Hindlimb muscle (tissue), 1 donor: Measurements from ENCODE around the gene SNED1. TPM values are rescaled to one million over a fixed set of nuclear protein-coding genes. Genes with fewer than 3 reads are reported as not detected.

Experiments
- DNase-seq: peaks from one replicate; pipeline ENCODE4 v3.0.0-alpha.2; 2013
- polyA plus RNA-seq: library from polyadenylated mRNA; unstranded; fragments of 120-200 nt; gene quantifications from one replicate; pipeline ENCODE4 v1.2.1, GENCODE V29; 2013; ENCODE audit not compliant: insufficient read length

SNED1 gene
- polyA plus RNA-seq, 1 donor = 5.1 TPM

DNA sequence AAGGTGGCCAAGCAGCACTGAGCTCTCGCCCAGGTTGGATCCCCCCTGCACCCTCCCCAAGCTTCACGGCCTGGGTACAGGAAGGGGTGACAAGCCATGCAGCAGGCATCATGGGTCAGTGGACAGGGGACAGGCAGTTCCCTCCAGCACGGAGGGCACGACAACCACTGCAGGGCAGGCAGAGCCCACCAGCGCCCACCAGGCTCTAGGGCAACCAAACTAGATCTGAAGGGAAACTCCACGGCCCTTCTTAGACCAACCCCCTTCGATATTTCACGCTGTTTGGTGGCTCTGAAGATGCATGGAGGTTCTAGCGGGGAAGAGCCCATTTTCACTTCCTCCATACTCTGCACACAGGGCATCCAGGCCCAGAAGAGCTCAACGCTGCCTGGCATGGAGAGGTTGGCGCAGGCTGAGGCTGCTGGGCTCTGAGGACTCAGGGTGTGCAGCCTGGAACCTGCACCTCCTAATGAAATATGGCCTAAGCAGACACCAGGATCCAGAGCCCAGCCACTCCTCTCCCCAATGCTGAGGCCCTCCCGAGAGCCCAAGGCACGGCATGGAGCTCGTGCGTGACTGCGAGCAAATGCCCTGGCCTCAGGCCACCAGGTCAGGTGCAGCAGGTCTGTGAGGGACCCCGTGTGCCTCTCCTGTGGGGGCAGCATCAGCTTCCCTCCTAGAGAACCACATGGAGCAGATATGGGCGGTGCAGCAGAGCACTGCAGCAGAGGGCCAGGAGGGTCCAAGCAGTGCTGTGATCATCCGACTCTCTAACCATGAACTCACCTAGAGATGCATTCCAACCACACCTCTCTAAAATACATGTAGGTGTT lies 112.4 kb downstream of the SNED1 start:
- DNase-seq = no peak

DNA sequence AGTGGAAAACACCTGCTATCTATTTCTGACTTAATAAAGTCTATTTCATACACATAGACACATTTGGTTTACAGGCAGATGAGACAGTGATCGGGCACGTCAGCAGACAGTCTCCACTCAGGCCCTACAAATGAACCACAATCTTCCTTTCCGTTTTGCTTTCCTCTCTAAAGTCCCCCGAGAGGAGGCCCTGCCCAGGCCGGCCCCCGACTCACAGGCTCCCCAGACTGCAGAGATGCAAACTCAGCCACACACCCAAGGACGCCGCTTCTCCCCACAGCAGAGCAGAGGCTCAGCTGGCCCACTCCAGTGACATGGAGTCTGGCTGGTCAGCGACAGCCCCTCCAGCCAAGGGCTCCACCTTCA lies 113.0 kb downstream of the SNED1 start:
- no peak for DNase-seq

DNA sequence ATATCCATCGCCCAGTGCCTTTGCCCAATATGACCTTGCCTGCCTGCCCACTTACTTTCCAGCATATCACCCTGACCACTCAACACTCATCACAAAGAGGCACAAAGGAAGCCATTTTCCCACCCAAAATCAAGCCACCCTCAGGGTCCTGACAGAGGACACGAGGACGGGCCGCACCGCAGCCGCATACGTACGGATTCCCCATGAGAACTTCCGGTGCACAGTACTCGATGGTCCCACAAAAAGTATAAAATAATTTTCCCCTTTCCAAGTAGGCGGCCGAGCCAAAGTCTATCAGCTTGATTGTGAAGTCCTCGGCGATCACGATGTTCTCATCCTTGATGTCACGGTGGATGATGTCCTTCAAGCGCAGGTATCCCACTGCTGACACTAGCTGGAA lies 113.6 kb downstream of the SNED1 start:
- no peak for DNase-seq

DNA sequence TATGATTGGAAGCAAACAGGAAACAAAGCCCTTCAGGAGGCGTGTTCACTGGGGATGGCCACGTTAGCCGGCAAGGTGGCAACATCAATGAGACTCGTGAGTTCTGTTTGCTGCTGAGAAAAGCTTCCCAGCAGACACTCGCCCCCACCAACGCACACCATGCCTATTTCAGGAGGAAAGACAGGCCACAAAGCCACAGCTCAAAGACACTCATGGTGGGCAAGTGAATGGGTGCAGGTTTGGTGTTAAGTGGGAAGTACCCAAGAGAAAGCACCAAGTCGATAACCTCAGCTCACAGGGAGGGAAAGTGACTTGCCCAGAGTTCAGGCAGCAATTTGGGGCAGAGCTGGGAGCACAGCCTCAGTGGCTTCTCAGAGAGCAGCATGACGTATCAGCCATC lies 114.2 kb downstream of the SNED1 start:
- DNase-seq = no peak

DNA sequence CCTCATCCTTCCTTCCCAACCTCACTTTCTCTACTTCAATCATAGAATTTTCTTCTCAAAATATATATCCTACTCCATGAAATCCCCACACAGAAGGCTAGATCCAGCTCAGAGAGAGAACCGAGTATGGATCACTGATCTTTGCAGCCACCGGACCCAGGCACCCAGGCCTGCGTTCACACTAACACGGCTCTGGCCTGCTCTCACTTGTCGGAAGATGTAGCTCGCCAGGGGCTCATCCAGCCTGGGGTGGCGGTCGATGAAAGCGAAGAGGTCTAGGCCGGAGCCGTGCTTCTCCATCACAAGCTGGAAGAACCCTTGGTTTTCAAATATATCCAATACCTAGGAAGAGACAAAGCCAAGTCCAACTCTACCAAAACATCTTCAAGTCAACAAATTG lies 116.4 kb downstream of the SNED1 start:
- DNase-seq = no peak

DNA sequence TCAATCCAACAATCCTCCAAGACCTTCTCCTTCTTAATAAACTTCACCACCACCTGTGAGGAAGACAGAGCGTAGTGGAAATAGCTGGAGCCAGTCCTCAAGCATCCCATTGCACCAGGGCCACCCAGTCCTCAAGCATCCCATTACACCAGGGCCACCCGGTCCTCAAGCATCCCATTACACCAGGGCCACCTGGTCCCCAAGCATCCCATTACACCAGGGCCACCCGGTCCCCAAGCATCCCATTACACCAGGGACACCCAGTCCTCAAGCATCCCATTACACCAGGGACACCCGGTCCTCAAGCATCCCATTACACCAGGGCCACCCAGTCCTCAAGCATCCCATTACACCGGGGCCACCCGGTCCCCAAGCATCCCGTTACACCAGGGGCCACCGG lies 116.9 kb downstream of the SNED1 start:
- no peak for DNase-seq

DNA sequence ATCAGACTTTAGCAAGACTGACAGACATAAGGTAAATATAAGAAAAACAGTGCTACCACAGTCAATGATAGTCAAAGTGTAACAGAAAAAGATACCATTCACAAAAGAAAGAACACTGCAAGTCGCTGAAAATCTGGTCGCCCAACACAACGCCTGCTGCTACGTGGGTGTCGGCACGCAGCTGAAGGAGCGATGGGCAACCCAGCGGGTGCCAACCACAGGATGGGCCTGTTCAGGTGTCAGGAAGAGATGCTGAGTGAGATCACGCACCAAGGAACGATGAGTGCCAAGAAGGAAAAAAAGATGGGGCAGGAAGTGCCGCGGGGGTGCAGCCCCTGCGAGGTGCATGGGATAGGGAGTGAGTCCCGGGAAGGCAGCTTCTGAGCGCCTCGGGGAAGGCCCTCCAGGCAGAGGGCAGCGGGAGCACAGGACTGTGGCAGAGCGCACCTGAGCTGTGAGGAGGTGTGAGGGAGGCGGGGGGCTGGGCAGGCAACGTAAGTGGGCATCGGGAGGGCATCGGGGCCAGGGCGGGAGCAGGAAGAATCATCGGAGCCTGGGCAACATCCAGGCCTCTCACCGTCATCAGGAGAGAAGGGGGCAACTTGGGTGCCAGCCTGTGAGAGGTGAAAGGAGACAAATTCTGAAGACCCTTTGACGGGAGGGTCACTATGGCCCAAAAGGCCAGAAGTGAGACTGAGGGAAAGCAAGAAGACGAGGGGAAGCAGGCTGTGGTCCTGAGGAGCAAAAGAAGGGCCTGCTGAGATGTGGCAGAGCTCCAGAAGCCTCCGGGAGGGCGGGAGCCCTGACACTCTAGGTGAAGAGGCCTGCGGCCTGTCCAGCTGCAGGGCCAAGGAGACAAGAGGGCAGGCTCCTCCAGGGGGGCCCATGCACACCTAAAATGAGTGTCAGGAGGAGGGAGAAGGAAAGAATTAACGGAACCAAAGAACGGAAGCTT lies 118.5 kb downstream of the SNED1 start:
- DNase-seq = no peak

DNA sequence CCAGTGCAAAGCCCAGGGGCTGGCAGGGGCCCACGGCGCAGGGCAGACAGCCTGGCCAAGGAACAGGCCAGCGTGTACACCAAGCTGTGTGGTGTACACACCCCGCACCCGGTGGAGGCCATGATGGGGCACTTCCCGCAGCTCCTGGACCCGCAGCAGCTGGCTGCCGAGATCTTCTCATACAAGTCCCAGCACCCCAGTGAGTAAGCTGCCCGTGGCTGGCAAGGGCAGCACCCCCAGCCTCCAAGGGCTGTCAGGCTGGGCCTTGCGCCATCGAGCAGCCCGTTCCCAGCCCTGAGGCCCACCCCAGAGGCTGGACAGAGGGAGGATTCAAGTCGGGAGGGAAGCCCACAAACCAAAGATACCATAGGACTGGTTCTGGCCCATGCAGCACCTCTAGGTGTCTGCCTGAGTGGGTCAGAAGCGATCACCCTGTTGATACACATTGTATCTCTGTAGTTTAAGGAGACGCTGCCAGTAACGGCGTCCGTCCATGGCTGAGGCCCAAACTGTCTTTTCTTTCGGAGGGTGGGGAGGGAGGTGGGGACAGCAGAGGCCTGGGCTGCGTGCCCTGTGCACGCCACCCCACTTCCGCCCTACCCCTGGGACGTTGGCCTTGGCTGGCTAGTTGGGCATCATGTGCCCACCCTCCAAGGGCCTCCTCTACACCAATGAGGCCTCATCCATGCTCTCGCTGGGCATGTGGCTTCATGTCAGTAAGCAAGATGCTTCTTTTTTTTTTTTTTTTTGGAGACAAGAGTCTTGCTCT lies 120.5 kb downstream of the SNED1 start:
- DNase-seq = no peak

DNA sequence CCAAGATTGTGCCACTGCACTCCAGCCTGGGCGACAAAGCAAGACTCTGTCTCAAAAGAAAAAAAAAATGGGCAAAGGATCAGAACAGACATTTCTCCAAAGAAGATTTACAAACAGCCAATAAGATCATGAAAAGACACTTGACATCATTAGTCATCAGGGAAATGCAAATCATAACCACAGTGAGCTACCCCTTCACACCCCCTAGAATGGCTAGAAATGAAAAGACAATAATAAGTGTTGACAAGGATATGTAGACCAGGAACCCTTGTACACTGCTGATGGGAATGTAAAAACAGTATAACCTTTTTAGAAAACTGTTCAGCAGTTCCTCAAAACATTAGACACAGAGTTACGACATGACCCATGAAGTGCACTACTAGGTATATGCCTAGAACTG lies 122.0 kb downstream of the SNED1 start:
- DNase-seq = no peak

DNA sequence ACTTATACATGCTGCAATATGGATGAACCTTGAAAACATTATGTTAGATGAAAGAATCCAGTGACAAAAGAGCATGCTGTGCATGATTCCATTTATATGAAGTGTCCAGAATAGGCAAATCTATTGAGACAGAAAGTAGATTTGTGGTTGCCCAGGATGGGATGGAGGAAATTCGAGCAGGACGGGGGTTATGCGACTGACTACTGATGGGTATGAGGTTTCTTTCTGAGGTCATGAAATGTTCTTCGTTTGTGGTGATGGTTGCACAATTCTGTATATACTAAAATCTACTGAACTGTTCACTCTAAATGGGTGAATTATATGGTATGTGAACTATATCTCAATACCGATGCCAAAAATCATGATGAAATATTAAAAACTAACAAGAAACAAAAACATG lies 122.6 kb downstream of the SNED1 start:
- DNase-seq = no peak

DNA sequence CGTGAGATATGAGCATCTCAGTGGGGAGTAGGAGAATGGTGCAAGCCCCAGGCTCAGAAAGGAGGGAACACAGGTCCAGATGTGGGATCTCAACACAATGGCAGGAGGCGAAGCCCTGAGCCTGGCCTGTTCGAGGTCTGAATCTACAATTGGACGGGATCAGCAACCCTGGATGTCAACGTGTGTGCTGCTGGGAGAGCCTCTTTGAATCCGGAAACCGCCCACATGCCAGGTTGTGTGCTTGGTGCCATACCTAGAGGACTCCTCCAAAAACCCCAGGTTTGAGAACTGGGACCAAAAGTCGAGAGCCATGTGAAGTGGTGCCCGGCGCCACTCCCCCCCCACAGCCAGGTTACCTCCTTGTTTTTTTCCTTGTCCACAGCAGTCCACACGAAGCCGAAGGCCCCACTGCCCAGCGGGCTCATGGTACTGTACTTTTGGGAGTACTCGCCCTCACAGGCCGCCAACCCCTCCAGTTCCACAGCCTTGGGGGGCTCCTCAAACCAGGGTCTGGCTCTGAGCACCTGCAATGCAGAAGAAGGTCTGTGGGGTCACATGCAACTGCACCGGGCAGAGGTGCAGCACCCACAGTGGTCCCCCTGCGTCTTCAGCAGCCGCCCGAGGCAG lies 124.1 kb downstream of the SNED1 start:
- no peak for DNase-seq

DNA sequence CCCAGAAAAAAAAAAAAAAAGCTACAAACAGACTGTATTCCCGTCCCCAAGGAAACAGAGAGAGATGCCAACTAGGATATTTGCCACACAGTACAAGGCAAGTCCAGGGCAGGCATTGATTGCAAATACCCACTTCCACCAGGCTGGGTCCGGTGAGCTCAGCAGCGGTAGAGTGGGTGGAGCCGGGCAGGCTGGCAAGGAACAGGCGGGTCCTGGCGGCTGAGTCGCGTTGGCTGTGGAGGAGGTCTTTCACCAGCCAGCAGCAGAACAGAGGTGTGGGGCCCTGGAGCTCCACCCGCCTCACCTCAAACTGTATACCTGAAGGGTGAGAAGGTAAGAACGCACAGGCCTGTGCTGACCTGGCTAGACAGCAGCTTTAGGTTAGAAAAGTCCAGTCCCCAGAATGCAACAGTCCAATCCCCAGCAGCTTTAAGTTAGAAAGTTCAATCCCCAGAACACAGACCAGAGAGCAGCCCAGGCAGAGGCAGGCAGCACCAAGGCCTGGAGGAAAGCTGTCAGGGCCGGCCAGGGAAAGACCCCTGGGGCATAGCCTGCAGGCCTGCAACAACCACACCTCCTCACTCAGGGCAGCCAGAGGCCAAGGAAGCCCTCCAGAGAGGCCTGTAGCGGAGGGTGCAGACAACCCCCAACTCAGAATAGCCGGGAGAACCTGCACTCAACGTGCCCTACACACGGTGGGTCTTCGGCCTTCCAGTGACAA lies 125.6 kb downstream of the SNED1 start:
- DNase-seq = no peak

DNA sequence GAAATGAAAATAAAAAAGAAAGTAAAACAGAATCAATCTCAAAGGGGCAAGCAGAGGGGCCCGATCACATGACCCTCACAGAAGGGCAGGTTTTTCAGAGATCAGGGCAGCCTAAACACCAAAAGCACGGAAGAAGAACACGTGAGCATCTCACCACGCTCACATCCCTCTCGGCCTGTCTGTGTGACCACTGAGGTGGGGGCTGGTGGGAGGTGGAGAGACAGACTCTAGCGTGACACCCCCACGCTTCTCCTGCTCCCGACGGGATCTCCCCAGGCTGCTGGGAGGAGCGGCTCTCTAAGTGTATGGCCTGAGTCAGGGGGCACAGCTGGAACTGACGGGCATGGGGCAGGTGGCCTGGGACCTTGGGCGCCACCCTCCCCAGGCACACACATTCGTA lies 127.2 kb downstream of the SNED1 start:
- DNase-seq = no peak

DNA sequence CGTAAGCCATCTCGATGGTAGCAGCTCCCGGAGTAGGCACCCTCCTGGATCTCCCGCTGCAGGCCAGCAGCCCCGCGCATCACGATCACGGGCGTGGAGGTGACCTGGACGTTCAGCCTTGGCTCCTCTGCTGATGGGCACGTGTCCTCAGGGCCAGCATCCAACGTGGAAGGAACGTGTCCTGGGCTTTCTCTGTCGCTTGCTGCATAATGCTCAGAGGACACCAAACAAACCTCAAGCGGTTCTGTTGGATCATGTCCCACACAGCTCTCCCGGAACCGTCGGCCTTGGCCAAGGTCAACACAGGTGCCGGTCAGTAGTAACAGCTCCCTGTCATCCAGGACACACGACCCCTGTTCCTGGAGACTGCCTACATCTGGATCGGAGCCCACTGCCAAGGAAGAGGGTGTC lies 127.8 kb downstream of the SNED1 start:
- DNase-seq = no peak

DNA sequence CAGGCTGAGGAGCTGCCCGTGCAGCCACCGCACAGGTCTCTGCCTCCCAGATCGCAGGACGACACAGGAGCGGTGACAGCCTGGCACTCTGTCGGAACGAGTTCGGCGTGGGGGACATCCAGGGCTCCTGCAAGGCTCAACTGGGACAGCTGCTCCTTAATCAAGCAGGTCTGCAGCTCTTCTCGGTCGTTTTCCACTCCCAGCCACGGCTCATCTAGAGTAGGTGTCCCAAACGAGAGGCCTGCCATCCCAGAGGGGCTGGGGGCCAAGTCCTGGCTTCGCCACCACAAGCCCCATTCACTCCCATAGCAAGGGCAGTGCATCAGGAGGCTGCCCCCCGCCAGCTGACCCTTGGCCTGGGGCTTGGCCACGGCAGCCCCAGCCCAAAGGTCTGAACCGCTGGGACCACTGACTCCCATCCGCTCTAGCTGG lies 128.4 kb downstream of the SNED1 start:
- no peak for DNase-seq

DNA sequence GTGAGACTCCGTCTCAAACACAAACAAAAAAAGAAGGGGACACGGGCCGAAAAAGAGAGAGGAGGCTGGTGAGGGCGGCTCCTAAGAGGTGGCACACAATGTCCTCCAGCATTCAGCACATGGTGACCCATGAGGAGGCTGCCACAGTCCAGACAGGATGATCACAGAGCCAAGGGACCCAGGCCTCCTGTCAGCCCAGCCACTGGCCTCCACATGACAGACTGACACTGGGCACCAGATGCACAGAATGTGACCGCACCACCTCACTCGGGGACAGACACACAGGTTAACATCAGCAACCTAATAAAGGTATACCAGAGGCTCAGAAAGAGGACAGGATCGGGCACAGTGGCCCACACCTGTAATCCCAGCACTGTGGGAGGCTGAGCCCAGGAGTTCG lies 129.8 kb downstream of the SNED1 start:
- no peak for DNase-seq

DNA sequence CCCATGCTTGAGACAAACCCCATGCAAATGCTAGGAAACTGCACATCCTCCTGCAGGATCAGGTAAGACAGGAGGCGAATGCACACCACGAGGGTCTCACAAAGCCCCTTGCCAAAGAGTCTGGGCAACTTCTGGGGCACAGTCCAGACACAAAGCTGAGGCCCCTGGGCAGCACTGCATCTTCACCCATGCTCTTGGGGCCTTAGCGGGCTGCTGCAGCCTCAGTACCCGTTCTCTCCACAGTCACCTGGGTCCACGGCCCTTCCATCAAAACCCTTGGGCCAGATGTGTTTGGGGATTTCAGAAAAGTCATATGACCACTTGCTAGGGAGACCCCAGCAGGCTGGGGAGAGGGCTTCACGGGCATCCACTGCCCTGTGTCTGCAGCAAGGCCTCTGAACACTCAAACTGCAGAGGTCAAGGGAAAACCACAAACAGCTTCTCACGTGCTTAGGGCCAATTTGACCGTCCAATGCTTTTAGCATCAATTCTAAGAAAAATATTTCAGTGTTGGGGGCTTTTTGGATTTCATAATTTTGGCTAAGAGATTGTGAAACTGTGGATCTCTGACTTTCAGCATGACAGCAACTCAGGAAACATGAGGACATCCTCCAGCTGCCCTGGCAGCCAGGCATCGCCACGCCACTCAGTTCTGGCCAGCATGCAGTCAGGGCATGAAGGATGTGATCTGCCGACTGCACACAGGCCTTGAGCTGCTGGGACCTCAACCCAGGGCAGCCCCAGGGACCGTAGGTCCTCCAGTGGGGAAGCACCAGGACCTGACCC lies 130.9 kb downstream of the SNED1 start:
- no peak for DNase-seq

DNA sequence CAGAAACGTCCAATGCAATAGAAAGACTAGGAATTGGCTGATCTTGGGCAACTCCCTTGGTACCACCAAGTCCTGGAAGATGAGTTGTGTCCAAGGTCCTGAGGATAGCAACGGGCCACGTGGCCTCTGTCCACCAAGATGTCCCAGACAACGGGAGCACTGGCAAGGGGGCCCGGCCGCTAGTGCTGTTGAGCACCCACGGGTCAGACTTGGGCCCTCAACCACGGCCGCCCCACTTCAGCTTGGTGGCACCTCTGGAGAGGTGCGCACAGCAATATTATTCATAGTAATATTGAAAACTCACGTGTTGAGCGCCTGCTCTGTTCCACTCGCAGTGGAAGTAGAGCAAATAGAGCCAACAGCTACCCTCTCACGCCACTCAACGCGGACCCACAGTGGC lies 131.9 kb downstream of the SNED1 start:
- no peak for DNase-seq

DNA sequence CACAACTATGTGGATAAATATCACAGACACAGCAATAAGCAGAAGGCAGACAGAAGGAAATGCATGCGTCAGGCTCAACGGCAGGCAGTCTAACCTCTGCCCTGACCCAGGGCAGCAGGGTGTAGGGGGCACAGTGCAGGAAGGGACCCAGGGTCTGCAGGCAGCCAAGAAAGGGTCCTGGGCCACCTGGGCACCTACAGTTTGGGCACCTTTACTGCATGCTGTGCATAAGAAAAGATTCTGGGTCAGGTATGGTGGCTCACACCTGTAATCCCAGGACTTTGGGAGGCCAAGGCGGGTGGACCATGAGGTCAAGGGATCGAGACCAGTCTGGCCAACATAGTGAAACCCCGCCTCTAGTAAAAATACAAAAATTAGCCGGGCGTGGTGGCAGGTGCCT lies 133.1 kb downstream of the SNED1 start:
- DNase-seq = no peak

DNA sequence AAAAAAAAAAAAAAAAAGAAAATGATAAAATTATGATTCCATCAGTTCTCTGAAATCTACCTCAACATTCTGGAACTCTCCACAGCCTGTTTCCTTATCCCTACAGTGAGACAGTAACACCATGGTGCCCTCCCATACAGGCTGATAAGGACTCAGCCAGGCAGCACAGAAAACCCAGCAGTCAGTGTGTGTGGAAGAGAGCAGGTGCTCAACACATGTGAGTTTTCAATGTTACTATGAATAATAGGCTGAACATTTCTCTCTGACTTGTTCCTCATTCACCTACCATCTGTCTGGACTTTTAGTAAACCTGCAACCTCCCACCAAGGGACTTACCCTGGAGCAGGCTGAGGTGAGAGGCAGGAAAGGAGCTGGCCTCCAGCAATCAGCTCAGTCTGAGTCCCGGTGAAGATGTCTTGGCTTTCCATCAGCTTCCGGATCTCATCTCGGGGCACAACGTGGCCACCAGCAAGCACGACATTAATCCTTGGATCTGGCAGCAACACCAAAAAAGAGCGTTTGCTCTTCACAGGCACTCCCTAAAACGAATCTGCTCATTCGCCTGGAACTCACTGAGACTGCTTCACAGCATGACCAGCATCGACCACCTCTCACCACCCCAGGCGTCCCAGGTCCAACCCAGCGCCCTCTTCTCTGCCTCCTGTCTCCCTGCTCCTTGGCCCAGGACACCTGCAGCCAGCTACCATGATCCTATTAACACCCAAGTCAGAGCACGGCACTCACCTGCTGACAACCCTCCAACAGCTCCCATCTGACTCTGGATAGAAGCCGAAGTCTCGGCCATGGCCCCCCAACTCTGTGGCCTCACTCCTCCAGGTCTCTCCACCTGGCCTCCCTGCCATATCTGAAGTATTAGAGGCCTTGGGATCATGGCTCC lies 134.4 kb downstream of the SNED1 start:
- DNase-seq = no peak
